Colonic mucosa (tissue), 4 donors: ENCODE results near the gene ADK. TPM values are rescaled to one million over a fixed set of nuclear protein-coding genes. Genes with fewer than 3 reads are reported as not detected.

Experiments used
- DNase-seq: peaks from one replicate; pipeline ENCODE4 v3.0.0-alpha.2; 2020
- H3K27ac ChIP-seq: fragments of 200-600 bp; one replicate; pipeline ENCODE4 v1.8.0; 2021
- H3K27me3 ChIP-seq: fragments of 200-600 bp; one replicate; pipeline ENCODE4 v1.8.0; 2021
- H3K36me3 ChIP-seq: fragments of 200-600 bp; one replicate; pipeline ENCODE4 v1.8.0; 2021
- H3K4me1 ChIP-seq: fragments of 200-600 bp; one replicate; pipeline ENCODE4 v1.8.0; 2021; ENCODE audit warnings: mild to moderate bottlenecking
- H3K4me3 ChIP-seq: fragments of 200-600 bp; one replicate; pipeline ENCODE4 v1.8.0; 2021
- H3K9ac ChIP-seq, 2 donors: one replicate each; pipeline ENCODE4 v1.7.0; 2013; ENCODE audit warnings: control low read depth in 2 of 2, low read depth in 2 of 2, low read length in 2 of 2
- H3K9me3 ChIP-seq: fragments of 200-600 bp; one replicate; pipeline ENCODE4 v1.8.0; 2021
- CTCF ChIP-seq: fragments of 200-600 bp; IDR thresholded peaks from one replicate; pipeline ENCODE4 v1.8.0; 2022; ENCODE audit warnings: antibody characterized with exemption, mild to moderate bottlenecking
- intact Hi-C: fragments of 100-400 bp; cut with DNase I; formaldehyde crosslinking; loops from one replicate; pipeline ENCODE4 v1.14.1; 2022
- total RNA-seq, 2 donors: library from RNA; stranded (reverse); fragmentation: NEBNext Ultra II Directional in 1 of 2; extraction: Animal tissue kit (Norgen Biotek cat#: 25700) in 1 of 2; gene quantifications; one replicate each; pipeline ENCODE4 v1.2.1, GENCODE V29; 2021
- donor health status: healthy.
- donor health status: DM: no; HTN: no; CAD: no.
- donor health status: DM: no; HTN: no; CAD: no.

ADK gene
- total RNA-seq, result 10 to 100 TPM; 20.2 to 27.6 TPM

GRCh38 chr10:74150990-74151878 lies at the start of gene ADK:
Gene ADK (plus strand): TSS chr10:74151221. CDS start chr10:74151279, 58 bp downstream.
- TF ChIP-seq CTCF, result no peak
- Histone ChIP-seq H3K4me3 (peak within 1 kb of the TSS; percentile 82), H3K27ac (peak within 1 kb of the TSS; percentile 83), H3K9me3 (no peaks in the 10 kb centered on the region), H3K36me3 (no peaks in the 10 kb centered on the region), H3K4me1 (no peaks in the 10 kb centered on the region), H3K9ac (peak within 1 kb of the TSS; percentile 81 to 85), H3K27me3 (no peaks in the 10 kb centered on the region)
- intact Hi-C loops, result no loop called here
- peak; percentile 100 for DNase-seq

- no peak overlapping the region for H3K9ac ChIP-seq
- intact Hi-C loops, result loop anchor here (5.0 kb wide), 1 partner anchor 216 kb away; no protein-coding TSS in a partner anchor
- no peak for DNase-seq
- H3K4me1 ChIP-seq, result no peaks in the 10 kb centered on the region
- H3K27me3 ChIP-seq, result no peaks in the 10 kb centered on the region
- peaks cover 25% of the 10 kb centered on the region for H3K36me3 ChIP-seq
- H3K27ac ChIP-seq, result no peak overlapping the region
- TF ChIP-seq CTCF, result no peak
- H3K9me3 ChIP-seq, result no peaks in the 10 kb centered on the region
- H3K4me3 ChIP-seq, result no peak overlapping the region
Measured at GRCh38 chr10:74103560-74104258, 47.3 kb upstream of the ADK start.

- TF ChIP-seq CTCF, result no peak
- H3K36me3 ChIP-seq, result peaks cover 25% of the 10 kb centered on the region
- DNase-seq, result no peak
- intact Hi-C loops, result loop anchor here (5.0 kb wide), 1 partner anchor 217 kb away; no protein-coding TSS in a partner anchor
- no peak overlapping the region for H3K27ac ChIP-seq
- H3K9ac ChIP-seq, result no peak overlapping the region
- H3K4me1 ChIP-seq, result no peaks in the 10 kb centered on the region
- H3K4me3 ChIP-seq, result no peak overlapping the region
- no peaks in the 10 kb centered on the region for H3K9me3 ChIP-seq
- H3K27me3 ChIP-seq, result no peaks in the 10 kb centered on the region
Measured at GRCh38 chr10:74104480-74104879, 46.5 kb upstream of the ADK start.

- Histone ChIP-seq H3K27ac (no peak overlapping the region), H3K4me3 (no peak overlapping the region), H3K4me1 (no peaks in the 10 kb centered on the region), H3K9ac (no peak overlapping the region), H3K27me3 (no peaks in the 10 kb centered on the region), H3K9me3 (no peaks in the 10 kb centered on the region), H3K36me3 (peaks cover 28% of the 10 kb centered on the region)
- intact Hi-C loops, result loop anchor here (5.0 kb wide), 1 partner anchor 218 kb away; no protein-coding TSS in a partner anchor
- TF ChIP-seq CTCF, result no peak
- DNase-seq, result no peak
Measured at GRCh38 chr10:74104996-74105395, 46.0 kb upstream of the ADK start.

- DNase-seq, result no peak
- H3K36me3 ChIP-seq, result peaks cover 23% of the 10 kb centered on the region
- intact Hi-C loops, result no loop called here
Measured at GRCh38 chr10:74107391-74107790, 43.6 kb upstream of the ADK start.

More at GRCh38 chr10:74107391-74107790, 43.6 kb upstream of the ADK start:
- H3K27me3 ChIP-seq, result no peaks in the 10 kb centered on the region
- no peaks in the 10 kb centered on the region for H3K9me3 ChIP-seq
- TF ChIP-seq CTCF, result no peak
- H3K9ac ChIP-seq, result no peak overlapping the region
- no peak overlapping the region for H3K27ac ChIP-seq
- no peak overlapping the region for H3K4me3 ChIP-seq
- no peaks in the 10 kb centered on the region for H3K4me1 ChIP-seq
